HCT116 (cell line): Measurements from ENCODE around the gene ZIC5. TPM values are rescaled to one million over a fixed set of nuclear protein-coding genes. Genes with fewer than 3 reads are reported as not detected.

ENCODE experiments used
- ATAC-seq: fragments of 200-7000 bp; cut with Tn5 transposase; 2 replicates; pipeline ENCODE4 v1.9.1; 2020; ENCODE audit warnings: mild to moderate bottlenecking, moderate library complexity
- BruUV-seq: library from RNA; stranded (reverse); fragments of 400-500 nt; replicated peaks from 2 replicates; lab custom pipeline; 2021; lab: Mats Ljungman, UMichigan
- CTCF ChIA-PET: fragments of 300-600 bp; sonication (Branson Sonifier 250); formaldehyde crosslinking; loops from one replicate; lab custom pipeline; 2021; ENCODE audit warnings: antibody characterized with exemption; lab: Charles Lee
- POLR2A ChIA-PET: fragments of 300-600, 350-600 bp; sonication (Branson Sonifier 250); formaldehyde crosslinking; loops from one replicate; lab custom pipeline; 2021; ENCODE audit warnings: antibody characterized with exemption; lab: Charles Lee
- RAD21 ChIA-PET, 2 experiments: fragments of 300-600 bp; sonication (Branson Sonifier 250); formaldehyde crosslinking; loops; one replicate each; lab custom pipeline; 2023; ENCODE audit warnings: low total read pairs in 2 of 2; ENCODE audit not compliant: uncharacterized antibody in 2 of 2, unreplicated experiment in 2 of 2, low non-redundant PET in 1 of 2; lab: Charles Lee
- DNase-seq: peaks from one replicate; pipeline ENCODE4 v3.0.0-alpha.2; 2010; ENCODE audit warnings: low read depth, low spot score
- H2AFZ ChIP-seq: fragments of 200-600 bp; shearing (Covaris generic), sonication (generic); 2 replicates; pipeline ENCODE4 v1.6.1; 2017; ENCODE audit warnings: low read depth, mixed run types, mixed read lengths, antibody characterized with exemption, low read length; ENCODE audit not compliant: poor library complexity, severe bottlenecking
- H3K27ac ChIP-seq: 2 replicates; pipeline ENCODE4 v1.5.1; 2012; ENCODE audit warnings: low read depth, low read length
- H3K27me3 ChIP-seq: fragments of 200-600 bp; sonication (generic); 2 replicates; pipeline ENCODE4 v1.6.1; 2016; ENCODE audit warnings: mixed run types, low read length, mixed read lengths; ENCODE audit not compliant: insufficient read depth
- H3K36me3 ChIP-seq, 2 experiments: fragments of 200-500 bp in 1 of 2; fragments of 200-600 bp in 1 of 2; sonication (Bioruptor generic) in 1 of 2; sonication (generic) in 1 of 2; 2 replicates each; pipeline versions ENCODE4 v1.5.1 to v1.6.1; 2014 to 2016; ENCODE audit warnings: low read length in 2 of 2, inconsistent platforms in 1 of 2, mixed read lengths in 1 of 2, mixed run types in 1 of 2; ENCODE audit not compliant: insufficient read depth in 2 of 2, control insufficient read depth in 1 of 2
- H3K4me1 ChIP-seq, 2 experiments: fragments of 200-600 bp in 1 of 2; sonication (generic) in 1 of 2; 2 replicates each; pipeline versions ENCODE4 v1.5.1 to v1.6.1; 2012 to 2017; ENCODE audit warnings: low read length in 2 of 2, inconsistent platforms in 1 of 2, mild to moderate bottlenecking in 1 of 2, mixed read lengths in 1 of 2, mixed run types in 1 of 2, moderate library complexity in 1 of 2; ENCODE audit not compliant: insufficient read depth in 2 of 2, control insufficient read depth in 1 of 2
- H3K4me2 ChIP-seq: fragments of 200-600 bp; sonication (generic); 2 replicates; pipeline ENCODE4 v1.6.1; 2017; ENCODE audit warnings: mixed run types, low read length, mixed read lengths
- H3K4me3 ChIP-seq, 2 experiments: fragments of 200-600 bp in 1 of 2; sonication (generic) in 1 of 2; replicated peaks in 1 of 2; 2 replicates each; pipeline ENCODE4 v1.5.1; 2011 to 2016; ENCODE audit warnings: low read length in 2 of 2, control low read depth in 1 of 2, low read depth in 1 of 2, mild to moderate bottlenecking in 1 of 2, mixed read lengths in 1 of 2, mixed run types in 1 of 2
- H3K79me2 ChIP-seq: fragments of 200-600 bp; sonication (generic); 2 replicates; pipeline ENCODE4 v1.6.1; 2017; ENCODE audit warnings: mild to moderate bottlenecking, mixed run types, low read length, moderate library complexity, mixed read lengths; ENCODE audit not compliant: insufficient read depth
- H3K9ac ChIP-seq: fragments of 200-600 bp; sonication (generic); 2 replicates; pipeline ENCODE4 v1.6.1; 2016; ENCODE audit warnings: low read length, mixed read lengths
- H3K9me2 ChIP-seq: fragments of 200-600 bp; sonication (generic), shearing (Covaris generic); 2 replicates; pipeline ENCODE4 v1.6.1; 2017; ENCODE audit warnings: mixed run types, mild to moderate bottlenecking, moderate library complexity; ENCODE audit not compliant: insufficient read depth
- H3K9me3 ChIP-seq, 2 experiments: fragments of 200-500 bp in 1 of 2; fragments of 200-600 bp in 1 of 2; sonication (Bioruptor generic) in 1 of 2; sonication (generic) in 1 of 2; 2 replicates each; pipeline ENCODE4 v1.6.1; 2014 to 2017; ENCODE audit warnings: low read length in 2 of 2, mixed read lengths in 2 of 2, inconsistent platforms in 1 of 2, low read depth in 1 of 2, mild to moderate bottlenecking in 1 of 2, mixed run types in 1 of 2, moderate library complexity in 1 of 2; ENCODE audit not compliant: control insufficient read depth in 1 of 2, insufficient read depth in 1 of 2
- H4K20me1 ChIP-seq: fragments of 200-600 bp; sonication (generic), shearing (Covaris generic); 2 replicates; pipeline ENCODE4 v1.6.1; 2017; ENCODE audit warnings: mixed run types, mild to moderate bottlenecking, moderate library complexity; ENCODE audit not compliant: insufficient read depth
- CEBPB ChIP-seq: IDR thresholded peaks from 2 replicates; pipeline ENCODE4 v1.6.1; 2012; ENCODE audit warnings: low read depth
- EZH2phosphoT487 ChIP-seq: fragments of 200-600 bp; IDR thresholded peaks from 2 replicates; pipeline ENCODE4 v1.6.1; 2018; ENCODE audit warnings: antibody characterized with exemption, borderline replicate concordance
- JUND ChIP-seq: IDR thresholded peaks from 2 replicates; pipeline ENCODE4 v1.6.1; 2012
- SIN3A ChIP-seq: IDR thresholded peaks from 2 replicates; pipeline ENCODE4 v1.6.1; 2012; ENCODE audit warnings: low read depth
- intact Hi-C: fragments of 100-400 bp; cut with micrococcal nuclease; formaldehyde crosslinking; loops from 2 replicates; pipeline ENCODE4 v1.10.0; 2022
- total RNA-seq: library from RNA; stranded (reverse); gene quantifications from one replicate; pipeline ENCODE4 v1.2.1, GENCODE V29; 2021; ENCODE audit not compliant: unreplicated experiment
- TF ChIP-seq, protein P1 (sequence below), 3 experiments: fragments of 200-600 bp in 1 of 3; sonication (generic) in 1 of 3; IDR thresholded peaks in 2 of 3; conservative IDR thresholded peaks in 1 of 3; 2 replicates each; pipeline ENCODE4 v1.5.1; 2012 to 2017; ENCODE audit warnings: low read depth in 2 of 3, low read length in 2 of 3, antibody characterized with exemption in 1 of 3, borderline replicate concordance in 1 of 3, control low read depth in 1 of 3, mild to moderate bottlenecking in 1 of 3, mixed read lengths in 1 of 3, mixed run types in 1 of 3, moderate library complexity in 1 of 3; ENCODE audit not compliant: insufficient read depth in 1 of 3
- TF ChIP-seq, protein P2 (sequence below): IDR thresholded peaks from 2 replicates; pipeline ENCODE4 v1.6.1; 2011; ENCODE audit warnings: mild to moderate bottlenecking, low read length, moderate library complexity; ENCODE audit not compliant: insufficient replicate concordance; ENCODE audit errors: extremely low read depth
- TF ChIP-seq, protein P3 (sequence below): IDR thresholded peaks from 2 replicates; pipeline ENCODE4 v1.6.1; 2012; ENCODE audit warnings: low read depth
- TF ChIP-seq, protein P4 (sequence below): IDR thresholded peaks from 2 replicates; pipeline ENCODE4 v1.6.1; 2012

ZIC5 gene
- total RNA-seq, 1 experiment from 2014 or later = 10.3 TPM

DNA sequence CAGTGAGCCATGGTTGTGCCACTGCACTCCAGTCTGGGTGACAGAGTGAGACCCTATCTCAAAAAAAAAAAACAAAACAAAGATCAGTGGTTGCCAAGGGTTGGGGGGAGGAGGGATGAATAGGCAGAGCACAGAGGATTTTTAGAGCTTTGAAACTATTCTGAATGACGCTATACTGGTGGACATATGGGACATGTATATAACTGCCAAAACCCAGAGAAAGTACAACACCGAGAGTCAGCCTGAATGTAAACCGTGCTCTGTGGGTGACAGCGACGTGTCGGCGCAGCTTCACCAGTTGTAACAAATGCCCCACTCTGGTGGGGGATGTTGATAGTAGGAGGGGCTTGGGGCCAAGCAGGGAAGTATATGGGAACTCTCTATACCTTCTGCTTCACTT lies 32.9 kb downstream of the ZIC5 start:
- TF ChIP-seq JUND (no peak), SIN3A (no peak), CEBPB (no peak)
- TF ChIP-seq, protein P1, sequence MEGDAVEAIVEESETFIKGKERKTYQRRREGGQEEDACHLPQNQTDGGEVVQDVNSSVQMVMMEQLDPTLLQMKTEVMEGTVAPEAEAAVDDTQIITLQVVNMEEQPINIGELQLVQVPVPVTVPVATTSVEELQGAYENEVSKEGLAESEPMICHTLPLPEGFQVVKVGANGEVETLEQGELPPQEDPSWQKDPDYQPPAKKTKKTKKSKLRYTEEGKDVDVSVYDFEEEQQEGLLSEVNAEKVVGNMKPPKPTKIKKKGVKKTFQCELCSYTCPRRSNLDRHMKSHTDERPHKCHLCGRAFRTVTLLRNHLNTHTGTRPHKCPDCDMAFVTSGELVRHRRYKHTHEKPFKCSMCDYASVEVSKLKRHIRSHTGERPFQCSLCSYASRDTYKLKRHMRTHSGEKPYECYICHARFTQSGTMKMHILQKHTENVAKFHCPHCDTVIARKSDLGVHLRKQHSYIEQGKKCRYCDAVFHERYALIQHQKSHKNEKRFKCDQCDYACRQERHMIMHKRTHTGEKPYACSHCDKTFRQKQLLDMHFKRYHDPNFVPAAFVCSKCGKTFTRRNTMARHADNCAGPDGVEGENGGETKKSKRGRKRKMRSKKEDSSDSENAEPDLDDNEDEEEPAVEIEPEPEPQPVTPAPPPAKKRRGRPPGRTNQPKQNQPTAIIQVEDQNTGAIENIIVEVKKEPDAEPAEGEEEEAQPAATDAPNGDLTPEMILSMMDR (IDR thresholded peaks at IDR 0.05 in 2 of 3, conservative IDR thresholded peaks at IDR 0.05 in 1 of 3; ENCODE audit: borderline replicate concordance in 1 of 3, insufficient read depth in 1 of 3, low read depth in 2 of 3, low read length in 2 of 3) = no peak
- TF ChIP-seq, protein P2, sequence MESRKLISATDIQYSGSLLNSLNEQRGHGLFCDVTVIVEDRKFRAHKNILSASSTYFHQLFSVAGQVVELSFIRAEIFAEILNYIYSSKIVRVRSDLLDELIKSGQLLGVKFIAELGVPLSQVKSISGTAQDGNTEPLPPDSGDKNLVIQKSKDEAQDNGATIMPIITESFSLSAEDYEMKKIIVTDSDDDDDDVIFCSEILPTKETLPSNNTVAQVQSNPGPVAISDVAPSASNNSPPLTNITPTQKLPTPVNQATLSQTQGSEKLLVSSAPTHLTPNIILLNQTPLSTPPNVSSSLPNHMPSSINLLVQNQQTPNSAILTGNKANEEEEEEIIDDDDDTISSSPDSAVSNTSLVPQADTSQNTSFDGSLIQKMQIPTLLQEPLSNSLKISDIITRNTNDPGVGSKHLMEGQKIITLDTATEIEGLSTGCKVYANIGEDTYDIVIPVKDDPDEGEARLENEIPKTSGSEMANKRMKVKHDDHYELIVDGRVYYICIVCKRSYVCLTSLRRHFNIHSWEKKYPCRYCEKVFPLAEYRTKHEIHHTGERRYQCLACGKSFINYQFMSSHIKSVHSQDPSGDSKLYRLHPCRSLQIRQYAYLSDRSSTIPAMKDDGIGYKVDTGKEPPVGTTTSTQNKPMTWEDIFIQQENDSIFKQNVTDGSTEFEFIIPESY = no peak
- Histone ChIP-seq H3K4me2 (no peak overlapping the region), H4K20me1 (no peaks in the 10 kb centered on the region), H3K27me3 (no peaks in the 10 kb centered on the region), H3K79me2 (no peaks in the 10 kb centered on the region), H3K4me1 (no peaks in the 10 kb centered on the region), H2AFZ (no peak overlapping the region), H3K9ac (no peak overlapping the region), H3K9me3 (no peaks in the 10 kb centered on the region), H3K36me3 (no peaks in the 10 kb centered on the region), H3K27ac (no peak overlapping the region), H3K4me3 (no peak overlapping the region), H3K9me2 (no peaks in the 10 kb centered on the region)
- RAD21 ChIA-PET = no interaction called here
- CTCF ChIA-PET = no interaction called here
- POLR2A ChIA-PET = no interaction called here
- intact Hi-C loops = no loop called here
- ATAC-seq (no peak), DNase-seq (no peak)
- BruUV-seq = no TSS peak

DNA sequence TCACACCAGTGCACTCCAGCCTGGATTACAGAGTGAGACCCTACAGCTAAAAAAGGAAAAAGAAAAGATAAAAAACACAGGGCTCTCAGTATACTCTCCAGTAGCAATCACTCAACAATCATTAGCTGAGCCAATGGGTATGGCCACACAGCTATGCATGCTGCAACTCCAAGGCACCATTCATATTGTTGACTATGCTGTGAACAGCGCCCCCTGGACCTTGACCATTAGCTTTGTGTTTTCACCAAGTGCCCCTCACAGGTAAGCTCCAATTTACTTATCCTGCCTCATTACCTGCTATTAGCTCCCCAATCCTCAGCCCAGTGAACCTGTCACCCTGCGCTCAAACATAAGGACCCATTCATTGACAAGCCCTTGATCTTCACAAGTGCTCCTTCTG lies 35.8 kb downstream of the ZIC5 start:
- BruUV-seq = no TSS peak
- ATAC-seq = peak; percentile 42
- TF ChIP-seq, protein P1 (IDR thresholded peaks at IDR 0.05 in 2 of 3, conservative IDR thresholded peaks at IDR 0.05 in 1 of 3; ENCODE audit: borderline replicate concordance in 1 of 3, insufficient read depth in 1 of 3, low read depth in 2 of 3, low read length in 2 of 3) = peak in 2 of 3 experiments; percentile 11 to 12; a peak in 1 of 6 replicates
- TF ChIP-seq EZH2phosphoT487 = no peak
- TF ChIP-seq, protein P3, sequence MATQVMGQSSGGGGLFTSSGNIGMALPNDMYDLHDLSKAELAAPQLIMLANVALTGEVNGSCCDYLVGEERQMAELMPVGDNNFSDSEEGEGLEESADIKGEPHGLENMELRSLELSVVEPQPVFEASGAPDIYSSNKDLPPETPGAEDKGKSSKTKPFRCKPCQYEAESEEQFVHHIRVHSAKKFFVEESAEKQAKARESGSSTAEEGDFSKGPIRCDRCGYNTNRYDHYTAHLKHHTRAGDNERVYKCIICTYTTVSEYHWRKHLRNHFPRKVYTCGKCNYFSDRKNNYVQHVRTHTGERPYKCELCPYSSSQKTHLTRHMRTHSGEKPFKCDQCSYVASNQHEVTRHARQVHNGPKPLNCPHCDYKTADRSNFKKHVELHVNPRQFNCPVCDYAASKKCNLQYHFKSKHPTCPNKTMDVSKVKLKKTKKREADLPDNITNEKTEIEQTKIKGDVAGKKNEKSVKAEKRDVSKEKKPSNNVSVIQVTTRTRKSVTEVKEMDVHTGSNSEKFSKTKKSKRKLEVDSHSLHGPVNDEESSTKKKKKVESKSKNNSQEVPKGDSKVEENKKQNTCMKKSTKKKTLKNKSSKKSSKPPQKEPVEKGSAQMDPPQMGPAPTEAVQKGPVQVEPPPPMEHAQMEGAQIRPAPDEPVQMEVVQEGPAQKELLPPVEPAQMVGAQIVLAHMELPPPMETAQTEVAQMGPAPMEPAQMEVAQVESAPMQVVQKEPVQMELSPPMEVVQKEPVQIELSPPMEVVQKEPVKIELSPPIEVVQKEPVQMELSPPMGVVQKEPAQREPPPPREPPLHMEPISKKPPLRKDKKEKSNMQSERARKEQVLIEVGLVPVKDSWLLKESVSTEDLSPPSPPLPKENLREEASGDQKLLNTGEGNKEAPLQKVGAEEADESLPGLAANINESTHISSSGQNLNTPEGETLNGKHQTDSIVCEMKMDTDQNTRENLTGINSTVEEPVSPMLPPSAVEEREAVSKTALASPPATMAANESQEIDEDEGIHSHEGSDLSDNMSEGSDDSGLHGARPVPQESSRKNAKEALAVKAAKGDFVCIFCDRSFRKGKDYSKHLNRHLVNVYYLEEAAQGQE = no peak
- TF ChIP-seq, protein P4, sequence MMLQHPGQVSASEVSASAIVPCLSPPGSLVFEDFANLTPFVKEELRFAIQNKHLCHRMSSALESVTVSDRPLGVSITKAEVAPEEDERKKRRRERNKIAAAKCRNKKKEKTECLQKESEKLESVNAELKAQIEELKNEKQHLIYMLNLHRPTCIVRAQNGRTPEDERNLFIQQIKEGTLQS = no peak
- TF ChIP-seq JUND = no peak

More for the DNA sequence above, 35.8 kb downstream of the ZIC5 start:
- no peak overlapping the region for H3K4me3 ChIP-seq
- ChIA-PET RAD21 (no interaction called here), POLR2A (no interaction called here), CTCF (no interaction called here)
- intact Hi-C loops = no loop called here
- no peak overlapping the region for H2AFZ ChIP-seq
- H4K20me1 ChIP-seq = no peaks in the 10 kb centered on the region
- H3K27ac ChIP-seq = no peak overlapping the region
- no peaks in the 10 kb centered on the region for H3K4me1 ChIP-seq
- no peaks in the 10 kb centered on the region for H3K36me3 ChIP-seq
- H3K79me2 ChIP-seq = no peaks in the 10 kb centered on the region
- H3K9ac ChIP-seq = no peak overlapping the region
- H3K9me3 ChIP-seq = no peaks in the 10 kb centered on the region
- DNase-seq = no peak
- H3K9me2 ChIP-seq = no peaks in the 10 kb centered on the region
- no peaks in the 10 kb centered on the region for H3K27me3 ChIP-seq
- no peak overlapping the region for H3K4me2 ChIP-seq
